ENCODE measurements around the gene ADGRD1. TPM values are rescaled to one million over a fixed set of nuclear protein-coding genes. Genes with fewer than 3 reads are reported as not detected.

Gene ADGRD1
- total and polyA plus RNA-seq, 2 of the 8 experiments (the other 6 are each of a cell fraction or from before 2014, with no cell fraction given) = 0.36 to 0.48 TPM

DNA sequence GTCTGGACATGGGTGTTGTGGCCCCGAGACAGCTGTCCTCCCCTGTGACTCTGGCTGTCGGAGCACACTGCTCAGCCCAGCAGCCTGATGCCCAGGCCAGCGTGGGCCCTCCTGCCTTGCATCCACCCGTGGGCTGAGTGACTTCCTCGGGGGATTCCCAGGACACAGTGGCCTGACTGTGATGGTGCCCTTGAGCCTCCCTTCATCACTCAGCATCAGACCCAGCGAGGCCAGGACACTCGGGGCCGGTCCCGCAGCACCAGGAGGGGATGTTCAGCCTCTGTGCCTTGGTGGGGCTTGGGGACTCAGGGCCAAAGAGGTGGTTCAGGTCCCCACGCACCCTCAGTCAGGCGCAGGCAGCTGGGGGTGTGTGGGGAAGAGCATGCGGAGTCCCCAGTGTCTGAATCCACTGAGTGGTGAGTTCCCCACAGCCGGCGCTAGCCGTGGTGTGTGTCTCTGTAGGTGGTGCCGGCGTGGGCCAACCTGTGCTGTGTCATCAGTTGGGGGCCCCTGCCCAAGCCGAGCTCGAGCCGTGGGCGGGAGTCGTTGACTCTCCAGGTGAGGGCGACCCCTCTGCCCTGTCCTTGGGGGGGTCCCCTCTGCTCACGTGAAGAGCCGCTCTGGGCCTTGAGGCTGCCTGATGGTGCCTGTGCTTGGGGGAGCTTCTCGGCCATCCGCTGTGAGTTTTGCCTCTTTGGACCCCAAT, 185.8 kb downstream of the ADGRD1 start (continued):
- TF ChIP-seq KDM5A (IDR thresholded peaks at IDR 0.05; ENCODE audit: low read length) (no peak), FOSL1 (IDR thresholded peaks at IDR 0.05; ENCODE audit: insufficient read depth, low read depth, low read length) (no peak), HDAC2 (IDR thresholded peaks at IDR 0.05; ENCODE audit: borderline replicate concordance in 1 of 2, low read depth in 2 of 2, low read length in 2 of 2) (no peak), CHD1 (IDR thresholded peaks at IDR 0.05; ENCODE audit: low read depth, low read length) (no peak), CHD2 (IDR thresholded peaks at IDR 0.05; ENCODE audit: low read length) (no peak)

Measured in H1 (cell line).